ENCODE measurements around the gene CACNG4. TPM values are rescaled to one million over a fixed set of nuclear protein-coding genes. Genes with fewer than 3 reads are reported as not detected.
A peak's percentile ranks its signal among the peaks of the same experiment; 100 is the strongest.

CACNG4 gene
- total RNA-seq, 1 experiment from 2014 or later, result 6.3 TPM

DNA sequence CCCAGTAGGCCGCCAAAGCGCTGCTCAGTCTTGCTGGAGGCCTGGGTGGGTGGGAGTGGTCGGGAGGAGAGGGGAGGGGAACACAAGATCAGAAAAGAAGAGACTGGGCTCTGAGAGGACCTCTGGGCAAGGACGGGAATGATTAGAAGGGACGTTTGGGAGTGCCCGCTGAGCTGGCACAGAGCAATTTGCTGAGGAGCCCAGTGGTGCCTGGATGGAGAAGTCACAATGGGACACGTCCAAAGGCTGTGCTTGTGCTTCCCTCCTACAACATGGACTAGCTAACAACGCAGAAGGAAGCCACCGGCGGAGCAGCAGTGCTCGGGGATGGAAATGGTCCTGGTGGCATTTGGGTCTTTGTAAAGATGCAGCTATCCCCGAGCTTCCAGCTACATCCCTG, 45.6 kb upstream of the CACNG4 start:
- no peak for DNase-seq
- H4K8ac ChIP-seq (replicated peaks; ENCODE audit: insufficient read length, low read depth, low read length), result no peak overlapping the region
- H2AFZ ChIP-seq (ENCODE audit: low read length), result no peak overlapping the region
- H2BK12ac ChIP-seq (ENCODE audit: insufficient read length, low read depth, low read length), result no peak overlapping the region
- no peak overlapping the region for H3K14ac ChIP-seq (ENCODE audit: insufficient read depth, low read length)
- no peak overlapping the region for H3K23ac ChIP-seq (ENCODE audit: insufficient read length, low read depth, low read length)
- no peak overlapping the region for H3T11ph ChIP-seq (ENCODE audit: low read length)
- H3K4ac ChIP-seq (ENCODE audit: low read depth, low read length), result no peak overlapping the region
- H3K4me1 ChIP-seq (ENCODE audit: insufficient read depth, low read length), result no peaks in the 10 kb centered on the region
- H3K9ac ChIP-seq (ENCODE audit: extremely low read depth, insufficient read length, low read length), result no peak overlapping the region
- H2BK5ac ChIP-seq (ENCODE audit: insufficient read length, low read length), result no peak overlapping the region
- Mint-ChIP-seq H3K27me3 (ENCODE audit: low read depth) (peaks cover 4% of the 10 kb centered on the region), H3K36me3 (ENCODE audit: insufficient read depth in 1 of 3, low read depth in 3 of 3) (no peaks in the 10 kb centered on the region; a peak in 1 of 7 replicates), H3K4me3 (no peak overlapping the region), H3K9me3 (peaks cover 4 to 8% of the 10 kb centered on the region in 2 experiments), H3K4me1 (peaks cover 4% of the 10 kb centered on the region in 2 experiments), H3K27ac (peak overlapping the region in 1 of 3 experiments; percentile 46; a peak in 1 of 7 replicates)
- no peaks in the 10 kb centered on the region for H4K20me1 ChIP-seq (ENCODE audit: control insufficient read depth, insufficient read depth, insufficient read length)
- WGBS (ENCODE audit: extremely low coverage, insufficient read length, low lambda C conversion rate), result no CpG with 5 or more reads among the region's 12 CpGs
- H4K5ac ChIP-seq (ENCODE audit: insufficient read length, low read depth, low read length), result no peak overlapping the region
- no peak overlapping the region for H2AK5ac ChIP-seq (ENCODE audit: insufficient read length, low read length)
- no peaks in the 10 kb centered on the region for H3K9me3 ChIP-seq (ENCODE audit: control insufficient read depth, low read depth, low read length)
- no peaks in the 10 kb centered on the region for H3K79me1 ChIP-seq (ENCODE audit: insufficient read depth, low read depth, low read length, poor library complexity, severe bottlenecking)
- H3K56ac ChIP-seq (ENCODE audit: insufficient read length, low read depth, low read length), result no peak overlapping the region
- no peak overlapping the region for H2BK20ac ChIP-seq (ENCODE audit: low read depth, low read length, poor library complexity, severe bottlenecking)
- H3K79me2 ChIP-seq (ENCODE audit: insufficient read depth, low read length), result no peaks in the 10 kb centered on the region
- H3K4me2 ChIP-seq (ENCODE audit: insufficient read depth, insufficient read length, low read length), result no peak overlapping the region
- no peak overlapping the region for H4K91ac ChIP-seq (ENCODE audit: insufficient read length, low read depth, low read length)
- H3K27me3 ChIP-seq (ENCODE audit: insufficient read depth, low read length), result no peaks in the 10 kb centered on the region
- H3K23me2 ChIP-seq (ENCODE audit: insufficient read length, low read depth, low read length, poor library complexity, severe bottlenecking), result no peaks in the 10 kb centered on the region
- no peak overlapping the region for H3K27ac ChIP-seq (ENCODE audit: insufficient read length, low read depth, low read length)
- H3K18ac ChIP-seq (ENCODE audit: insufficient read length, low read depth, low read length), result no peak overlapping the region
- H2BK15ac ChIP-seq (ENCODE audit: low read depth, low read length), result no peak overlapping the region
- TF ChIP-seq, protein P1, sequence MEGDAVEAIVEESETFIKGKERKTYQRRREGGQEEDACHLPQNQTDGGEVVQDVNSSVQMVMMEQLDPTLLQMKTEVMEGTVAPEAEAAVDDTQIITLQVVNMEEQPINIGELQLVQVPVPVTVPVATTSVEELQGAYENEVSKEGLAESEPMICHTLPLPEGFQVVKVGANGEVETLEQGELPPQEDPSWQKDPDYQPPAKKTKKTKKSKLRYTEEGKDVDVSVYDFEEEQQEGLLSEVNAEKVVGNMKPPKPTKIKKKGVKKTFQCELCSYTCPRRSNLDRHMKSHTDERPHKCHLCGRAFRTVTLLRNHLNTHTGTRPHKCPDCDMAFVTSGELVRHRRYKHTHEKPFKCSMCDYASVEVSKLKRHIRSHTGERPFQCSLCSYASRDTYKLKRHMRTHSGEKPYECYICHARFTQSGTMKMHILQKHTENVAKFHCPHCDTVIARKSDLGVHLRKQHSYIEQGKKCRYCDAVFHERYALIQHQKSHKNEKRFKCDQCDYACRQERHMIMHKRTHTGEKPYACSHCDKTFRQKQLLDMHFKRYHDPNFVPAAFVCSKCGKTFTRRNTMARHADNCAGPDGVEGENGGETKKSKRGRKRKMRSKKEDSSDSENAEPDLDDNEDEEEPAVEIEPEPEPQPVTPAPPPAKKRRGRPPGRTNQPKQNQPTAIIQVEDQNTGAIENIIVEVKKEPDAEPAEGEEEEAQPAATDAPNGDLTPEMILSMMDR (conservative IDR thresholded peaks at IDR 0.05), result no peak
- no peak overlapping the region for H2BK120ac ChIP-seq (ENCODE audit: low read depth, low read length, poor library complexity, severe bottlenecking)

Data from H9 (cell line).